ENCODE data around the gene SEC14L1.

The SEC14L1 gene

DNA sequence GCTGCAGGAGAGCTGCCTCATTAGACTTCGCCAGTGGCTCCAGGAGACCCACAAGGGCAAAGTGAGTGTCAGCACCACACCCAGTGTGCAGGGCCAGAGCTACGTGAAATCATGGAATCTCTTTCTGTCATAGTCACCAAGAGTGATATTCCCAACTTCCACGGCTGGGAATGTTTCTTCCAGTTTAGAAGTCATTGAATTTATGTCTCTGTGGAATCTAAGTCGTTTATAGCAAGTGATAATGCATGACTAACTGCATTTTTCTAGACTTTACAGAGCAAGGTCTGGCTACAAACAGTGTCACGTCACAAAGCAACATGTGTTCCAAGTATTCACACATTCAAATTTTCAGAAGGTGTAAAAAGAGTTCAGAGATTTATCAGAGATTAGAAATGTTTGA, 55.5 kb downstream of the SEC14L1 start:
- no peak for DNase-seq

GRCh38 chr17:77197115-77197514, 56.3 kb downstream of the SEC14L1 start:
- DNase-seq = no peak

DNA sequence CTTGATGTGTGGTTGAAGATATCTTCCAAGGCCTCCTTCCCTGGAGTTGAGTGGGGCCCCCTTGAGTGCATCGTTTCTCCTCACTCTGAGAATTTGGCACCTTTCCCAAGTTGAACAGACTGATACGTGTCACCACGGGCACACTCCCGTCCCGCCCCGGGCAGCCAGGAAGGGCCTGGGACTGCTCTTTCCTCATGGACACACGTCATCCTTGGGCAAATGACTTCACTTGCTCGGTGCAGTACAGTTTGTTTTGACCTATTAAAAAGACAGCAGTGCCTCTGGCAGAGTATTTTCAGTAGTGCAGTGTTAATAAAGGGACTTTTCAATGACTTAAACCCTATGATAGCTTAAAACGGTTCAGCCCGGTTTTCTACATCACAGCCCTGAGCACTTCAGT, 59.9 kb downstream of the SEC14L1 start:
- DNase-seq = no peak

DNA sequence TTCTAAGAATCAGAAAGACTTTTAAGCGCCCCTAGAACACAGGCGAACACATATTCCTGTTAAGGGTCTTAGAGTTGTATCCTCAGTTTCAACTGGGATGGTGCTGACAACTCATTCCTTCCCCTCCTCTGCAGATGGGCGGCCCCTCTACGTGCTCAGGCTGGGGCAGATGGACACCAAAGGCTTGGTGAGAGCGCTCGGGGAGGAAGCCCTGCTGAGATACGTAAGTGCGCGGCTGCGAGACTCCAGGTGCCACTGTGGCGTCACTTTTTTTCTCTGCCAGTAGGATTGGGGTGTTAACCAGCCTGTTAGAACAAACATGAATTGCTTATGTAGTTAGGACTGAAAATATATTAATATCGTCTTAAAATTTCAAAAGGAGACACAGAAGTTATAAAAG, 62.7 kb downstream of the SEC14L1 start:
- no peak for DNase-seq

- no peak for DNase-seq
These were observed 63.1 kb downstream of the SEC14L1 start for GRCh38 chr17:77203846-77204245.

DNA sequence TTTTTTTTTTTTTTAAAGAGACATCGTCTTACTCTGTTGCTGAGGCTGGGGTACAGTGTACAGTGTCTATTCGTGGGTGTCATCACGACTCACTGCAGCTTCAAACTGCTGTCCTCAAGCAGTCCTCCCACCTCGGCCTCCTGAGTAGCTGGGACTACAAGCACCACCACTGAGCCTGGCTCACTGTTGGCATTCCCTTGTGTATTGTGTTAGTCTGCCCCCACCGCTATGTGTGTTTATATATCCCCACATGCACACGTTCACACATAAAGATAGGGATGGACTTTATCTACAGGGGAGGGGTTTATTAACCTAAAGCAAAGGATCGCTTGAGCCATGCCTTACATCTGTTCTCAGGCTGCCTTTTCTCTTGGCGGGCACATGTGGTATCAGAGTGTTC, 63.8 kb downstream of the SEC14L1 start:
- DNase-seq = no peak

- no peak for DNase-seq
These were observed 64.8 kb downstream of the SEC14L1 start for GRCh38 chr17:77205396-77206125.

DNA sequence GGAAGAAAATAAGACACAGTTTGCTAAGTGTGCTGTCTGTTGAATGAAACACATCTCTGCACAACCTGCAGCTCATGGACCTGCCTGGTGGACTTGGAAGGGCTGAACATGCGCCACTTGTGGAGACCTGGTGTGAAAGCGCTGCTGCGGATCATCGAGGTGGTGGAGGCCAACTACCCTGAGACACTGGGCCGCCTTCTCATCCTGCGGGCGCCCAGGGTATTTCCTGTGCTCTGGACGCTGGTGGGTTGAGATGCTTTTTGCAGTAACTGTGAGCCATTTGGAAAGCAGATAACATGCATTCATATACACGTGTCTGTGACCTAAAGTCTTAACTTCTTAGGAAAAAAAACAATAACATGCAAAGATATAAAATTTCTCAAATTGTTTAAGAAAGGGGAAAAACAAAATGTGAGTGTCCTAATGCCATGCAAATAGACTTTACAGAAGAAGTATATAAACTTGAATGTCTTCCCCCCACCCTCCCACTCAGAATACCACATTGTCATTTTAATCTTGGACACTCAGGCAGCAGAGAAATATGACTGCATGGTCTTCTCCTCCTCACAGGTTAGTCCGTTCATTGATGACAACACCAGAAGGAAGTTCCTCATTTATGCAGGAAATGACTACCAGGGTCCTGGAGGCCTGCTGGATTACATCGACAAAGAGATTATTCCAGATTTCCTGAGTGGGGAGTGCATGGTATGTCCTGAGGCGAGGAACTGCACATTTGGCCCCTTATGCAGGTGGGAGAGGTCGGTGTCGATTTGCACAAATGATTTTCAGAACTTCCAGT, 65.6 kb downstream of the SEC14L1 start:
- DNase-seq = no peak

- no peak for DNase-seq
These were observed 67.0 kb downstream of the SEC14L1 start for GRCh38 chr17:77207689-77208216.

GRCh38 chr17:77208217-77208808, 67.5 kb downstream of the SEC14L1 start:
- DNase-seq = peak; percentile 39

DNA sequence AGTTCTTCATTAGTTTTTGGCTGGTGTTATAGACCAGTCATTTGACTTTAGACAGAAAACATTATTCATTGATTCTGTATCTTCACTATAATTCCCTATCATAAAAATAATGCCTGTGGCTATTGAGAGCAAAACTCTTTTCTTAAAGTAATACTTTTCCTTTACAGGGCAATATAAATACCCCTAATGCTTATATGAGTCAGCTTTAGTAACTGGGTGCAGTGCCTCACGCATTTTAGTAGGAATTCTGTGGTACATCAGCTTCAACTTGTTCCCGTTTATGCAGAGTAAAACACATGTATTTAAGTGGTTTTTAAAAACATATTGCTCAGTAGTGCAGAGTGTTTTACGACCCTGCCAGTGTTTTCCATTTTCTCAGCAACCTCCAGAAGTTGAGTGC, 68.1 kb downstream of the SEC14L1 start:
- DNase-seq = no peak

GRCh38 chr17:77209330-77209748, 68.6 kb downstream of the SEC14L1 start:
- no peak for DNase-seq

- DNase-seq = no peak
These were observed 69.6 kb downstream of the SEC14L1 start for GRCh38 chr17:77210331-77210730.

DNA sequence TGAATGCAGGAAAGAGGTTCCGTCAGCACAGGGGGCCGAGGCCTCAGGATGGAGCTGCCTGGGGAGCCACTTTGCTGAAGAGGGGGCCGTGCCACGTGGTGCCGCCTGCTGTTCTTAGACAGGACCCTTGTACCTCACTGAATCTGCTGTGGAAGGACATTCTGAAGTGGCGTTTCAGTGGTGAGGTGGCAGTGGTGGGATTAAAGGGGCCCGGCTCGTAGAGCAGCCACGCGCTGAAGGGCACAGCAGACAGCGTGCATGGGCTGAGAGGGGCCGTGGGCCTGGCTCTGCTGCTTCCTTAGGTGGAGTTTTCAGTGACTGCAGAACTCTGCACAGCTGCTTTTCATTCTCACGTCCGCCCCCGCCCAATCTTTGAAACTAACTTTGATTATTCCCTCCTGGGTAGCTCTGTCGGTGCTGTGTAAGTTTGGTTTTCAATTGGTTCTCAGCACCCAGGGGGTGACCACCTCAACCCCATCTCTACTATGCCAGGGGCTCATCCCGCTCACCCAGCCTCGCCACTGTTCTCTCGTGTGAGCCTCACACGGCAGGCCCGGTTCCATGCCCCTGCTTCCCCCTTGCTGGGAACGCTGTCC, 70.3 kb downstream of the SEC14L1 start:
- no peak for DNase-seq

DNA sequence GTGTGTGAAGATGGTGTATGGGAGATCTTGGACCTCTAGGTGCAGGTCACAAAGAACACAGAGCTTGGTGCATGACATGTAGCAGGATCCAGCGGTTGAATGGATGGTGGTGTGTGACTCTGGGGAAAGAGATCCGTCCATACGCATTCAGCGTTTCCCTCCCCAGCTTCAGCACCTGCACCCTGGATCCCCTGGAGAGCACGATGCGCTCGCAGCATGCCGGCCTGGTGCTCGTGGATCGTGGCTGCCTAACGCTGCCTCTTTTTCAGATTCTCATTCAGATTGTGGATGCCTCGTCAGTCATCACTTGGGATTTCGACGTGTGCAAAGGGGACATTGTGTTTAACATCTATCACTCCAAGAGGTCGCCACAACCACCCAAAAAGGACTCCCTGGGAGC, 70.9 kb downstream of the SEC14L1 start:
- DNase-seq = no peak

DNA sequence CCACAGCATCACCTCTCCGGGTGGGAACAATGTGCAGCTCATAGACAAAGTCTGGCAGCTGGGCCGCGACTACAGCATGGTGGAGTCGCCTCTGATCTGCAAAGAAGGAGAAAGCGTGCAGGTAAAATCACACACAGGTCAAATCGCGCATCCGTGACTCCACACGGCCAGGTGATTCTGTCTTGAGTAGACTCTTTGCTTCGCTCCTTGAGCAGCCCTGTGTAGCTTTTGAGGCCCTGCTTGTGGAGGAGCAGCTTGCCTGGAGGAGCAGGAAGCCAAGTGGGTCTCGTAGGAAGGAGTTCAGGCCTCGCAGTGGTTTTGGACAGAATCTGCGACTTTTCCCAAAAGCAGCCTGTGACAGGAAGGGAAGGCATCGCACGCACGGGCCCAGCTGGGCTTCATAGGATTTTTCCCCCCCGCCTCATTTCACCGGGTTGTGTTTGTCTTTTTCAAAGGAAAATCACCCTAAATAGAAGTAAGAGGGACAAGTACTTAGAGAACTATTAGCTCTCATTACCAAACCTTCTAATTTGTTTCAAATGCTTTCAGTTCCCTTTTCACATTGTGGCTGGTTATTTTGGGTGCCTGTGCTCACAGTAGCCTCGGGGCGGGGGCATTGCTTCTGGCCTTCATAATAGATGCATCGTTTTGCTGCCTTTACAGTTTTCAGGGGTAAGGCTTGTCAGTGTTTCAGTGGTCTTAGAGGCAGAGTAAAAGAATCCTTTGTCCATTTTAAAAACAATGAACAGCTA, 71.5 kb downstream of the SEC14L1 start:
- no peak for DNase-seq

GRCh38 chr17:77212833-77213777, 72.3 kb downstream of the SEC14L1 start:
- no peak for DNase-seq

DNA sequence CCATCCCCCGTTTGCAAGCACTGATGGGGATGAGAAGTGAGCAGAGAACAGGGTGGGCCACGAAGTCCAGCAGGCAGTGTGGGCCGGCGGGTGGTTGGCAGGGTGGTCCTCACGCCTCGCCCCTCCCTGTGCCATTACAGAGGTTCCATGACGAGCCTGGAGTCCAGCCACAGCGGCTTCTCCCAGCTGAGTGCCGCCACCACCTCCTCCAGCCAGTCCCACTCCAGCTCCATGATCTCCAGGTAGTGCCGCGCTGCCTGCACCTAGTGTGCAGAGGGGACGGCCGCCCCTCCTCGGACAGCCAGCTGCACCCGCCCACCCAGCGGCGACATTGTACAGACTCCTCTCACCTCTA, 73.0 kb downstream of the SEC14L1 start:
- no peak for DNase-seq

DNA sequence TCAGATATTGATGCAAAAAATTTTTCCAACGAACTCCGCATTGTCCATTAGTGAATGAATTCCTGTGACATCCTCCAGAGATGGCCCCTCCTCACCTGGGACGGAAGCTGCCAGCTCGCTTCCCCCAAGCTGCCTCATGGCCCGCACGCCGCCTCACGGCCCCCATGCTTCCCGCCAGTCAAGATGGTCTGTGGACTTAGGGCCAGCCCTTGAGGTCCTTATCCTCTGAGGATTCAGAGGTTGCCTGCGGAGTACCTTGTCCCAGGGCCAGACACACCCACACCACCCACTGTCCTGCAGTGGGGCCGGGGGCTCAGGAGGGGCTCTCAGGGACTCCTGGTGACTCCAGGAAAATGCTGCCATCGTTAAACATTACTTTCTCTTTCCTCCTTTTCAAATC, 73.6 kb downstream of the SEC14L1 start:
- no peak for DNase-seq

- DNase-seq = no peak
These were observed 74.0 kb downstream of the SEC14L1 start for GRCh38 chr17:77214743-77215142.

- no peak for DNase-seq
These were observed 74.5 kb downstream of the SEC14L1 start for GRCh38 chr17:77215281-77215680.

DNA sequence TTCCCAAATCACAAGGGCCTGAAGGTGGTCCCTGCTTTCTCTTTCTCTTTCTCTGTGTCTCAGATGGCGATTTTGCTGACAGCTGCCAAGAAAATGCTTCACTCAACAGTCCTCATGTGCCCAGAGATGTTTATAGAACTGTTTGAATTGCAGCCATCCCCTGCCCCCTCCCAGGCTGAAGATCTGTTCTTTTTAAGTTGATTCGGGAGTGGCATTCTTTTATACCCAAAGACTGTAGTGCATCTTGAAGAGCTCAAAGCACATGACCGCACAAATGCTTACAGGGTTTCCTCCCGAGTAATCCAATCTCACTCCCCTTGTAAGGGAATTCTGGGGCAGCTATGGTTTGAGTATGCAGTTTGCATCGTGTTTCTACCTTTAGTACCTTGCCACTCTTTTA, 75.7 kb downstream of the SEC14L1 start:
- DNase-seq = no peak
